Measurements from ENCODE around the gene GGTA1. TPM values are rescaled to one million over a fixed set of nuclear protein-coding genes. Genes with fewer than 3 reads are reported as not detected.
A peak's percentile ranks its signal among the peaks of the same experiment; 100 is the strongest.

Gene GGTA1
- total and polyA plus RNA-seq, 4 donors = 2.4 to 3.3 (median 2.8) TPM

- H3K36me3 ChIP-seq (ENCODE audit: control insufficient read depth in 4 of 4, insufficient read depth in 3 of 4, low read depth in 1 of 4, low read length in 3 of 4) = no peaks in the 10 kb centered on the region
- peaks cover 2 to 9% (median 4%) of the 10 kb centered on the region in 4 donors for H3K4me1 ChIP-seq (ENCODE audit: control insufficient read depth in 4 of 4, insufficient read depth in 4 of 4, low read length in 3 of 4)
- H3K4me3 ChIP-seq (ENCODE audit: low read depth in 1 of 3, low read length in 3 of 3) = no peak overlapping the region
- no peak for DNase-seq (ENCODE audit: low spot score)
- 89% methylated on average over 2 of the region's 2 CpGs for WGBS
- TF ChIP-seq RAD21 (IDR thresholded peaks at IDR 0.05) = no peak
- H3K27ac ChIP-seq (ENCODE audit: low read depth in 1 of 2, low read length in 2 of 2) = no peak overlapping the region
- H3K9ac ChIP-seq (ENCODE audit: low read depth in 1 of 2, low read length in 2 of 2) = no peak overlapping the region
- no peaks in the 10 kb centered on the region for H3K27me3 ChIP-seq (ENCODE audit: control insufficient read depth in 4 of 4, insufficient read depth in 4 of 4, low read length in 3 of 4)
- no peaks in the 10 kb centered on the region for H3K9me3 ChIP-seq (ENCODE audit: control insufficient read depth in 4 of 4, low read length in 3 of 4)
Measured at GRCh38 chr9:121489344-121489743, 10.3 kb downstream of the GGTA1 start.

GRCh38 chr9:121486043-121486442 lies 13.6 kb downstream of the GGTA1 start:
- no peaks in the 10 kb centered on the region for H3K27me3 ChIP-seq (ENCODE audit: control insufficient read depth in 4 of 4, insufficient read depth in 4 of 4, low read length in 3 of 4)
- peak; percentile 97 for TF ChIP-seq NR2F2 (IDR thresholded peaks at IDR 0.05)
- no peak for TF ChIP-seq EGR1 (IDR thresholded peaks at IDR 0.05; ENCODE audit: low read depth in 2 of 2)
- H3K9me3 ChIP-seq (ENCODE audit: control insufficient read depth in 4 of 4, low read length in 3 of 4) = no peaks in the 10 kb centered on the region
- WGBS = 70% methylated on average over 4 of the region's 4 CpGs
- H3K4me3 ChIP-seq (ENCODE audit: low read depth in 1 of 3, low read length in 3 of 3) = no peak overlapping the region
- no peaks in the 10 kb centered on the region for H3K36me3 ChIP-seq (ENCODE audit: control insufficient read depth in 4 of 4, insufficient read depth in 3 of 4, low read depth in 1 of 4, low read length in 3 of 4)
- peak overlapping the region; percentile 39 to 54 for H3K27ac ChIP-seq (ENCODE audit: low read depth in 1 of 2, low read length in 2 of 2)
- H3K9ac ChIP-seq (ENCODE audit: low read depth in 1 of 2, low read length in 2 of 2) = peak overlapping the region in 1 of 2 donors; percentile 13
- DNase-seq (ENCODE audit: low spot score) = no peak
- H3K4me1 ChIP-seq (ENCODE audit: control insufficient read depth in 4 of 4, insufficient read depth in 4 of 4, low read length in 3 of 4) = peaks cover 2 to 7% (median 4%) of the 10 kb centered on the region in 4 donors

DNA sequence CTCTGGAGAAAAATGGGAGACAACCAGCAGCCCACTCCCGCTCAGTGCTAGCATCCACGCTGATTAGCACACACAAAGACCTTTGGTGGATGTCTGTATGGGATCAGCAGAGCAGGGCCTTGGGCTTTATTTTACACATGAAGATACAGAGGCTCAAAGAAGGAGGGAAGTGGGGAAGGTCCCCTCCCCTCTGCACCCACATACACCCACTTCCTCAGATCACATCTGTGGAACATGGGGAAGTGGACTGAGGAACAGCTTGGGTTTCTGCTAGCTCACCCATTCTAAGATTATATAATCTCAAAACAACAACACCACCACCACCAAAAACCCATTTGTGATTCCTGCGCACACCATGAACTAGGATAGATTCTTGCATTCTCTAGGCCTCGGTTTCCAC lies 14.0 kb downstream of the GGTA1 start:
- WGBS = 82% methylated on average over 4 of the region's 4 CpGs
- Histone ChIP-seq H3K4me1 (ENCODE audit: control insufficient read depth in 4 of 4, insufficient read depth in 4 of 4, low read length in 3 of 4) (peaks cover 2 to 7% (median 4%) of the 10 kb centered on the region in 4 donors), H3K36me3 (ENCODE audit: control insufficient read depth in 4 of 4, insufficient read depth in 3 of 4, low read depth in 1 of 4, low read length in 3 of 4) (no peaks in the 10 kb centered on the region), H3K4me3 (ENCODE audit: low read depth in 1 of 3, low read length in 3 of 3) (no peak overlapping the region), H3K27me3 (ENCODE audit: control insufficient read depth in 4 of 4, insufficient read depth in 4 of 4, low read length in 3 of 4) (no peaks in the 10 kb centered on the region), H3K9me3 (ENCODE audit: control insufficient read depth in 4 of 4, low read length in 3 of 4) (no peaks in the 10 kb centered on the region), H3K9ac (ENCODE audit: low read depth in 1 of 2, low read length in 2 of 2) (no peak overlapping the region), H3K27ac (ENCODE audit: low read depth in 1 of 2, low read length in 2 of 2) (peak overlapping the region; percentile 23 to 39)
- TF ChIP-seq TAF1 (conservative IDR thresholded peaks at IDR 0.05) (no peak), CTCF (IDR thresholded peaks at IDR 0.05; ENCODE audit: low read depth, low read length, missing input control) (no peak)
- TF ChIP-seq, protein P1, sequence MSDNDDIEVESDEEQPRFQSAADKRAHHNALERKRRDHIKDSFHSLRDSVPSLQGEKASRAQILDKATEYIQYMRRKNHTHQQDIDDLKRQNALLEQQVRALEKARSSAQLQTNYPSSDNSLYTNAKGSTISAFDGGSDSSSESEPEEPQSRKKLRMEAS (IDR thresholded peaks at IDR 0.05) = peak; percentile 18
- DNase-seq (ENCODE audit: low spot score) = no peak

DNA sequence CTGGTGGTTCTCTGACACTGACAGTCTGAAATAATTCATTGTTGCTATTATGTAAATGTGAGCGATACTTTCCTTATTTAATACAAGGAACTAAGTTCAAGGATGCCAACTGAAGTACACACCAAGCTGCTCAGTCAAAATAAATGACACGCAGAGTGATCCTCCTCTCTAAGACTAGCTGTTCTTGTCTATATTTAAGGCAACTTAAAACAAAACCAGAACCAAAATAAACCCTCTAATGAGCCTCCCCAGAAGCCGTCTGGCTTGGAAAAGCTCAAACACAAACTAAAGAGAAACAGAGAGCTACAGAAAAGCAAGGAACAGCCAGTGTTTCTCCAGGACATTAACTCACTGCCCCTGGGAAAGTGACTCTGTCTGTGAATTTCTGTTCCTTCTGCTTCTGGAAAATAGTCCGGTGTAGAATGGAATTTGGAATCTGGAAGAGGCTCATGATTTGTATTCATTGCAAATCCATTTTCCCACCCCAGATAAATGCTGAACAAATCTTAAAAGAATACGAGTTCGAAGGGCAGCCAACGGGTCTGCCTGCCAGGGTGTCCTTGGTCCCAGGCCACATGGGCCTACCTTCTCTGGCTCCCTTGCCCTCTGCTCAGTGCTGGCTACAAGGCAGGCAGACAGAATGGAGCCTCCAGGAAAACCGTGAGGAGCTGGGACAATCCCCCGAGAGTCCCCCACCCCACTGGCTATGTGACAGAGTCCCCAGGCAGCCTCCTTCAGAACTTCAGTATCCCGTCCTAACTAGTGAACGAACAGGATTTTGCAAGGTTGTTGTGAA lies 14.8 kb downstream of the GGTA1 start:
- 70% methylated on average over 11 of the region's 11 CpGs for WGBS
- no peak overlapping the region for H3K4me3 ChIP-seq (ENCODE audit: low read depth in 1 of 3, low read length in 3 of 3)
- DNase-seq (ENCODE audit: low spot score) = no peak
- no peak for TF ChIP-seq YY1 (IDR thresholded peaks at IDR 0.05)
- TF ChIP-seq SP1 (IDR thresholded peaks at IDR 0.05) = no peak
- TF ChIP-seq, protein P2, sequence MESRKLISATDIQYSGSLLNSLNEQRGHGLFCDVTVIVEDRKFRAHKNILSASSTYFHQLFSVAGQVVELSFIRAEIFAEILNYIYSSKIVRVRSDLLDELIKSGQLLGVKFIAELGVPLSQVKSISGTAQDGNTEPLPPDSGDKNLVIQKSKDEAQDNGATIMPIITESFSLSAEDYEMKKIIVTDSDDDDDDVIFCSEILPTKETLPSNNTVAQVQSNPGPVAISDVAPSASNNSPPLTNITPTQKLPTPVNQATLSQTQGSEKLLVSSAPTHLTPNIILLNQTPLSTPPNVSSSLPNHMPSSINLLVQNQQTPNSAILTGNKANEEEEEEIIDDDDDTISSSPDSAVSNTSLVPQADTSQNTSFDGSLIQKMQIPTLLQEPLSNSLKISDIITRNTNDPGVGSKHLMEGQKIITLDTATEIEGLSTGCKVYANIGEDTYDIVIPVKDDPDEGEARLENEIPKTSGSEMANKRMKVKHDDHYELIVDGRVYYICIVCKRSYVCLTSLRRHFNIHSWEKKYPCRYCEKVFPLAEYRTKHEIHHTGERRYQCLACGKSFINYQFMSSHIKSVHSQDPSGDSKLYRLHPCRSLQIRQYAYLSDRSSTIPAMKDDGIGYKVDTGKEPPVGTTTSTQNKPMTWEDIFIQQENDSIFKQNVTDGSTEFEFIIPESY (IDR thresholded peaks at IDR 0.05) = no peak
- TF ChIP-seq RAD21 (IDR thresholded peaks at IDR 0.05) = no peak
- peak overlapping the region; percentile 1 to 23 for H3K27ac ChIP-seq (ENCODE audit: low read depth in 1 of 2, low read length in 2 of 2)
- peaks cover 2 to 7% (median 4%) of the 10 kb centered on the region in 4 donors for H3K4me1 ChIP-seq (ENCODE audit: control insufficient read depth in 4 of 4, insufficient read depth in 4 of 4, low read length in 3 of 4)
- no peaks in the 10 kb centered on the region for H3K36me3 ChIP-seq (ENCODE audit: control insufficient read depth in 4 of 4, insufficient read depth in 3 of 4, low read depth in 1 of 4, low read length in 3 of 4)
- no peak overlapping the region for H3K9ac ChIP-seq (ENCODE audit: low read depth in 1 of 2, low read length in 2 of 2)
- no peaks in the 10 kb centered on the region for H3K9me3 ChIP-seq (ENCODE audit: control insufficient read depth in 4 of 4, low read length in 3 of 4)
- no peaks in the 10 kb centered on the region for H3K27me3 ChIP-seq (ENCODE audit: control insufficient read depth in 4 of 4, insufficient read depth in 4 of 4, low read length in 3 of 4)
